Kidney epithelial cell (primary cell): ENCODE measurements around the gene PLXNA2. TPM values are rescaled to one million over a fixed set of nuclear protein-coding genes. Genes with fewer than 3 reads are reported as not detected.

Source experiments
- DNase-seq: peaks from one replicate; pipeline ENCODE4 v3.0.0-alpha.2; 2010; ENCODE audit warnings: low read depth
- H3K27me3 ChIP-seq: 2 replicates; pipeline ENCODE4 v1.6.0; 2011; ENCODE audit warnings: low read length; ENCODE audit not compliant: control insufficient read depth, insufficient read depth
- H3K36me3 ChIP-seq: 2 replicates; pipeline ENCODE4 v1.5.1; 2011; ENCODE audit warnings: low read length; ENCODE audit not compliant: control insufficient read depth, insufficient read depth
- H3K4me3 ChIP-seq: 2 replicates; pipeline ENCODE4 v1.5.1; 2011; ENCODE audit warnings: low read depth, mild to moderate bottlenecking, control low read depth, low read length
- total RNA-seq: library from RNA; depleted of rRNA; stranded (reverse); fragments of >200 nt; gene quantifications from 2 replicates; pipeline ENCODE4 v1.2.3, GENCODE V29; 2015
- TF ChIP-seq, protein P1 (sequence below): IDR thresholded peaks from 2 replicates; pipeline ENCODE4 v1.5.1; 2011; ENCODE audit warnings: mild to moderate bottlenecking, moderate library complexity, low read length, control low read depth, inconsistent platforms; ENCODE audit not compliant: insufficient read depth, poor library complexity, severe bottlenecking

PLXNA2 gene
- total RNA-seq, 1 donor from 2014 or later = 6.9 TPM

DNA sequence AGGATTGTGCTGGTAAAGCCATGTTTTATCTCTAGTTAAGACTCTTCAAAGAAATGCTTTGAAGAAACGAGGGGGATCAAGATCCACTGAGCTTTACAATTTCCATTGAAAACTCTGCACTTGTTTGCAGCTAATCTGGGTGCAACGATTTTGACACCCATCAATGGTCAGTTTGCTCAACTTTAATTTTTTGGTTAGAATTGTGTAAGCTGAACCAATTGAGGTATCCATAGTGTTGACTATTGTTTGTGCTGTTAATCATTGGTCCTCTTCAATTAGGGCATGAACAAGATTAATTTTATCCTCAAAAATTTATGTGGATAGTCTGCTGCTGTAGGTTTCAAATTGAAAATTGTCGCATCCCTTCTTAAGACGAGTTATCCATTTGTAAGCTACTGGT, 17.7 kb upstream of the PLXNA2 start:
- Histone ChIP-seq H3K27me3 (peaks cover 7% of the 10 kb centered on the region), H3K4me3 (no peak overlapping the region), H3K36me3 (no peaks in the 10 kb centered on the region)
- TF ChIP-seq, protein P1, sequence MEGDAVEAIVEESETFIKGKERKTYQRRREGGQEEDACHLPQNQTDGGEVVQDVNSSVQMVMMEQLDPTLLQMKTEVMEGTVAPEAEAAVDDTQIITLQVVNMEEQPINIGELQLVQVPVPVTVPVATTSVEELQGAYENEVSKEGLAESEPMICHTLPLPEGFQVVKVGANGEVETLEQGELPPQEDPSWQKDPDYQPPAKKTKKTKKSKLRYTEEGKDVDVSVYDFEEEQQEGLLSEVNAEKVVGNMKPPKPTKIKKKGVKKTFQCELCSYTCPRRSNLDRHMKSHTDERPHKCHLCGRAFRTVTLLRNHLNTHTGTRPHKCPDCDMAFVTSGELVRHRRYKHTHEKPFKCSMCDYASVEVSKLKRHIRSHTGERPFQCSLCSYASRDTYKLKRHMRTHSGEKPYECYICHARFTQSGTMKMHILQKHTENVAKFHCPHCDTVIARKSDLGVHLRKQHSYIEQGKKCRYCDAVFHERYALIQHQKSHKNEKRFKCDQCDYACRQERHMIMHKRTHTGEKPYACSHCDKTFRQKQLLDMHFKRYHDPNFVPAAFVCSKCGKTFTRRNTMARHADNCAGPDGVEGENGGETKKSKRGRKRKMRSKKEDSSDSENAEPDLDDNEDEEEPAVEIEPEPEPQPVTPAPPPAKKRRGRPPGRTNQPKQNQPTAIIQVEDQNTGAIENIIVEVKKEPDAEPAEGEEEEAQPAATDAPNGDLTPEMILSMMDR = no peak
- no peak for DNase-seq

DNA sequence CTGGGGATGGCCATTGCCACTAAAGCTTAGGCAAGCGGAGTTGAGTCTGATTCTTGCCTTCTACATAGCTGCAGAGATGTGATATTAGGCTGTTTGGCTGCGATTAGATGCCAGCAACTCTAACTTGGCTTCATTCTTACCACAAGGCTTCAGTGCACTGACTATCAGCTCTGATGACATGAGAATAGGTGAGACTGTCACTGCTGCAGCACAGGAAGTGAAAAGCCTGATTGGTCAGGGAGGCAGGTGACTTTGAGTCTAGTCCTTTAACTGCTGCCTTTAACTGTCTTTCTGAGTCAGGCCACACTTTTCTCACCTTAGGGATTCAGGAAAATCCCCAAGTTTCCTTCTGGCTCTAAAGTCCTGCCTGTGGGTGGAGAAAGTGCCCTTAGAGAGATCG, 14.1 kb upstream of the PLXNA2 start:
- TF ChIP-seq, protein P1 = no peak
- H3K4me3 ChIP-seq = no peak overlapping the region
- H3K27me3 ChIP-seq = no peaks in the 10 kb centered on the region
- H3K36me3 ChIP-seq = no peaks in the 10 kb centered on the region
- no peak for DNase-seq

DNA sequence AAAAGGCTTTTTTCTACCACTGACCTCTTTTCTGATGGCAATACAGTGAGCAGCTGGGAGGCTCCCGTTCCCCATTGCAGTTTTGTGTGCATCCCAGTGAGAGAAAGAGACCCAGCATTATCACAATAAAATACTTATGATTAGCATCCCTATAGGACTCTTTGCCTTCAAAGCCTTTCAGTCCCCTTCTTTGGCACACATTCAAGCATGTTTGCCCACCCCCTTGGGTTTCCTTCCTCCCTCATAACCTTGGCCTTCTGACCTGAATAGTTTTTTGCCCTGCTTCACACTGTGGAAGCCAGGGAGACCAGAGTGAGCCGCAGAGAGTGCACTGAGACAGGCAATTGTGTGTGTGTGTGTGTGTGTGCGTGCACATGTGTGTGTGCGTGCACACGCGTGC, 13.2 kb upstream of the PLXNA2 start:
- no peaks in the 10 kb centered on the region for H3K36me3 ChIP-seq
- TF ChIP-seq, protein P1 = no peak

DNA sequence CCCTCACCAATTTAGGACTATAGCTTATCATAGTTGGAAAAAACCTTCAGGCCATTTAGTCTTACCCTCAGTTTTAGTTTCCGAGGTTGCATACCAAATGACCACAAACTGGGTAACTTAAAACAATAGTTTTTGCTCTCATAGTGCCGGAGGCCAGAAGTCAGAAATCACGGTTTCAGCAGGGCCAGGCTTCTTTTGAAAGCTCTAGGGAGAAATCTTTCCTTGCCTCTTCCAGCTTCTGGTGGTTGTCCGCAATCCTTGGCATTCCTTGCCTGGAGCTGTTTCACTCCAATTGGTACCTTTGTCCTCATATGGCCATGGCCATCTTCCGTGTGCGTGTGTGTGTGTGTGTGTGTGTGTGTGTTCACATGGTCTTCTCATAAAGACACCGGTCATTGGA, 12.4 kb upstream of the PLXNA2 start:
- H3K36me3 ChIP-seq = no peaks in the 10 kb centered on the region
- no peak overlapping the region for H3K4me3 ChIP-seq
- DNase-seq = no peak
- no peaks in the 10 kb centered on the region for H3K27me3 ChIP-seq
- TF ChIP-seq, protein P1 = no peak

More for the DNA sequence above, 13.2 kb upstream of the PLXNA2 start:
- Histone ChIP-seq H3K27me3 (no peaks in the 10 kb centered on the region), H3K4me3 (no peak overlapping the region)
- DNase-seq = no peak

DNA sequence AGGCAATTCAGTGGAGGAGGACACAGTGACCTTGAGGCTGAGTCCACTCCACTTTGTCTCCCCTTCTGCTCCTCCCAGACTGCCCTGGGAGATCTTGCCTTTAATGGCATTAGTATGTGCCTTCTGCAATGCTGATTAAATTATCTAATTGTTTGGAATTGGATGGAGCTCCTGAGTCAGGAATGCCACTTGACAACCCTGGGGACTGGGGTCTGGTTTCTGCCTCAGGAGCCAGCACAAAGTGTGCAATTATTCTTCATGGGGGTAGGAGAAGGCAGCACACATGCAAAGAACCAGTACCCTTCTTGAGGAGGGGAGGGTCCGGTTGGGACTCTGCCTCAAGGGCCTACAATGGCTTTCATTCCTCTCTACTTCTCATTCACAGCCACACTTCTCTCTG, 11.9 kb upstream of the PLXNA2 start:
- H3K4me3 ChIP-seq = no peak overlapping the region
- H3K27me3 ChIP-seq = no peaks in the 10 kb centered on the region
- TF ChIP-seq, protein P1 = no peak
- DNase-seq = no peak
- H3K36me3 ChIP-seq = no peaks in the 10 kb centered on the region

DNA sequence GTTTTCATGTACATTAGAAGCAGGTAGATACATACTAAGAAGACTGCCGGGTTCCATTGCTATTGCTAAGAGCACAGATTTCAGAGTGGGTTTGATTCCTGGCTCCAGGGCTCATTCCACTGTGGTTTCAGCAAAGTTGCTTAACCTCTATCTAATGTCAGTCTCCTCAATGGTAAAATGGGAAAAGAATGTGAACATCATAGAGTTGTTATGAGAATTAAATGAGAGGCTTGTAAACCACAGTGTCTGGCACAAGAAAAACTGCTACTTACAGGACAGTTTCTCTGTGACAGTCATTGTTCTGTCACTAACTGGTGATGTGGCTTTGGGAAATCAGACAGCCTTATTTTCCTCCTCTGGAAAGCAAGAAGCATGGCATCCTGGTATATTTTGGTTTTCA, 10.7 kb upstream of the PLXNA2 start:
- no peaks in the 10 kb centered on the region for H3K27me3 ChIP-seq
- H3K4me3 ChIP-seq = no peak overlapping the region
- no peaks in the 10 kb centered on the region for H3K36me3 ChIP-seq
- no peak for DNase-seq
- TF ChIP-seq, protein P1 = no peak
